Mesothelial cell of epicardium (in vitro differentiated cells): ENCODE results near the gene UGT1A10. TPM values are rescaled to one million over a fixed set of nuclear protein-coding genes. Genes with fewer than 3 reads are reported as not detected.

Source experiments
- DNase-seq, 2 experiments: peaks; one replicate each; pipeline ENCODE4 v3.0.0; 2021; ENCODE audit warnings: low spot score in 2 of 2; ENCODE audit not compliant: unreplicated experiment in 2 of 2
- H3K27ac Mint-ChIP-seq: 2 replicates; pipeline ENCODE4 v1.8.0; 2021; ENCODE audit warnings: mixed read lengths
- H3K27me3 Mint-ChIP-seq: 2 replicates; pipeline ENCODE4 v1.8.0; 2021; ENCODE audit warnings: low read depth, mixed read lengths
- H3K36me3 Mint-ChIP-seq: 2 replicates; pipeline ENCODE4 v1.8.0; 2021; ENCODE audit warnings: mixed read lengths
- H3K4me1 Mint-ChIP-seq: 2 replicates; pipeline ENCODE4 v1.8.0; 2021; ENCODE audit warnings: mixed read lengths
- H3K4me3 Mint-ChIP-seq: 2 replicates; pipeline ENCODE4 v1.8.0; 2021; ENCODE audit warnings: mild to moderate bottlenecking, moderate library complexity, mixed read lengths
- H3K9me3 Mint-ChIP-seq: 2 replicates; pipeline ENCODE4 v1.8.0; 2021; ENCODE audit warnings: mixed read lengths
- total RNA-seq: library from RNA; stranded (reverse); gene quantifications from 3 replicates; pipeline ENCODE4 v1.2.1, GENCODE V29; 2021
- TF ChIP-seq, protein P1 (sequence below): fragments of 200-600 bp; sonication (generic); IDR thresholded peaks from one replicate; pipeline ENCODE4 v1.5.0; 2021; ENCODE audit warnings: antibody characterized with exemption; ENCODE audit not compliant: unreplicated experiment

UGT1A10 gene
- total RNA-seq, 1 donor from 2014 or later, result not detected

DNA sequence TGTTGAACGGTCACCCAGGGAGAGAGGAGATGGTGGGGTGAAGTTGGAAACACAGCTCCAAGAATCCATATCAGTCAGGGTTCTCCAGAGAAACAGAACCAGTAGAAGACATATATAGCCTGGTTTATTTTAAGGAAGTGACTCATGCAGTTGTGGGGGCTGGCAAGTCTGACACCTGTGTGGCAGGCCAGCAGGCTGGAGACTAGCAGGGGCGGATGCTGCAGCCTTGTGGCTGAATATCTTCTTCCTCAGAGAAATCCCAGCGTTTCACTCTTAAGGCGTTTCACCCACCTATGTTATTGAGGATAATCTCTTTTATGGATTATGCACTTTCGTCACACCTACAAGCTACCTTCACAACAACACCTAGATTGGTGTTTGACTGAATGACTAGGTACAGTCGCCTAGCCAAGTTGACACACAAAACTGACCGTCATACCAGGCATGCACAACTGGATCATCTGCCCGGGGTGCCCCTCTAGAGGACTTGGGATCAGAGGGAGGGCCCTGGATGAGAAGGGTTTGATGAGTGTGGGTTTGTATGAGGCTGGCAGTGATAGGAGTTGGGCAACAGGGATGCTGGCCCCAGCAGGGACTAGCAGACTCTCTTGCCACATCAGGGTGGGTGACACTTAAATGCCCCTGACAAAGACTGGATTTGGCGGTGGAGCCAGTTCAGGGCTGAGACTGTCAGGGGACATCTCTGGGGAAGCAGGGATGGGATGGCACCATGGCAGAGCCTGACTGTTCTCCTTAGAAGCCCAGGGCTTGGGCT, 165.3 kb downstream of the UGT1A10 start:
- H3K27ac Mint-ChIP-seq, result no peak overlapping the region
- TF ChIP-seq, protein P1, sequence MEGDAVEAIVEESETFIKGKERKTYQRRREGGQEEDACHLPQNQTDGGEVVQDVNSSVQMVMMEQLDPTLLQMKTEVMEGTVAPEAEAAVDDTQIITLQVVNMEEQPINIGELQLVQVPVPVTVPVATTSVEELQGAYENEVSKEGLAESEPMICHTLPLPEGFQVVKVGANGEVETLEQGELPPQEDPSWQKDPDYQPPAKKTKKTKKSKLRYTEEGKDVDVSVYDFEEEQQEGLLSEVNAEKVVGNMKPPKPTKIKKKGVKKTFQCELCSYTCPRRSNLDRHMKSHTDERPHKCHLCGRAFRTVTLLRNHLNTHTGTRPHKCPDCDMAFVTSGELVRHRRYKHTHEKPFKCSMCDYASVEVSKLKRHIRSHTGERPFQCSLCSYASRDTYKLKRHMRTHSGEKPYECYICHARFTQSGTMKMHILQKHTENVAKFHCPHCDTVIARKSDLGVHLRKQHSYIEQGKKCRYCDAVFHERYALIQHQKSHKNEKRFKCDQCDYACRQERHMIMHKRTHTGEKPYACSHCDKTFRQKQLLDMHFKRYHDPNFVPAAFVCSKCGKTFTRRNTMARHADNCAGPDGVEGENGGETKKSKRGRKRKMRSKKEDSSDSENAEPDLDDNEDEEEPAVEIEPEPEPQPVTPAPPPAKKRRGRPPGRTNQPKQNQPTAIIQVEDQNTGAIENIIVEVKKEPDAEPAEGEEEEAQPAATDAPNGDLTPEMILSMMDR, result no peak
- H3K4me3 Mint-ChIP-seq, result no peak overlapping the region
- H3K27me3 Mint-ChIP-seq, result peaks cover 33% of the 10 kb centered on the region
- no peaks in the 10 kb centered on the region for H3K36me3 Mint-ChIP-seq
- DNase-seq, result peak; percentile 6 to 14
- H3K9me3 Mint-ChIP-seq, result peaks cover 6% of the 10 kb centered on the region
- H3K4me1 Mint-ChIP-seq, result no peaks in the 10 kb centered on the region

DNA sequence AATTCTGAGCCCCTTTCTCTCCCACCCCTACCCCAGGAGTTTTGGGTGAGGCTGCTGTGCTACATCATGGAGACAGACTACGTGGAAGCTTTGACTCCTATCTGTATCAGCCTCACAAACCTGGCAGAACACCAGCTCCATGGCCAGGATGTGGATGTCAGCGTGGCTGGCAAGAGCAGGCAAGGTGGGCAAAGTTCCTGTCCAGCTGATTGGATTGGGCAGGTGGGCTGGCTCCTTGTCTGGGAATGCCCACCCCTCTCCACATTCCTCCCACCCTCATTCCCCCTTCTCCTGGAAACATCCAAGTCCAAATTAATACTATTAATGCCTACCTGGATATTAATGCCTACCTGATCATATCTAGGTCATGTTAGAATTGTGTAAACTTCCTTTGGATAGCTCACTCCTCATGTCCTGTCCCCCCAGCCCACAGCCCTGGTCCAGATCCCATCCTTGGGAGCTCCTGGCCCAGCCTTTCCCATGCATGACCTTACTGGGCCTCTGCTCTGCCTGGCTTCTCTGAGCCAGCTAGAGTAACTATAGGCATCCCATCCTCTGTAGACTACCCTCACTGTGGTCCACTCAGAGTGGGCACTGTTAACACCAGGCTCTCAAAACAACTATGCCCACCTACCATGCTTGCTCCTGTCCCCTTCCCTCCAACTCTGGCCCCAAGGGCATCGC, 166.0 kb downstream of the UGT1A10 start:
- Mint-ChIP-seq H3K4me1 (no peaks in the 10 kb centered on the region), H3K36me3 (no peaks in the 10 kb centered on the region), H3K9me3 (peaks cover 6% of the 10 kb centered on the region), H3K27me3 (peaks cover 33% of the 10 kb centered on the region), H3K27ac (no peak overlapping the region), H3K4me3 (no peak overlapping the region)
- TF ChIP-seq, protein P1, result no peak
- DNase-seq, result no peak

DNA sequence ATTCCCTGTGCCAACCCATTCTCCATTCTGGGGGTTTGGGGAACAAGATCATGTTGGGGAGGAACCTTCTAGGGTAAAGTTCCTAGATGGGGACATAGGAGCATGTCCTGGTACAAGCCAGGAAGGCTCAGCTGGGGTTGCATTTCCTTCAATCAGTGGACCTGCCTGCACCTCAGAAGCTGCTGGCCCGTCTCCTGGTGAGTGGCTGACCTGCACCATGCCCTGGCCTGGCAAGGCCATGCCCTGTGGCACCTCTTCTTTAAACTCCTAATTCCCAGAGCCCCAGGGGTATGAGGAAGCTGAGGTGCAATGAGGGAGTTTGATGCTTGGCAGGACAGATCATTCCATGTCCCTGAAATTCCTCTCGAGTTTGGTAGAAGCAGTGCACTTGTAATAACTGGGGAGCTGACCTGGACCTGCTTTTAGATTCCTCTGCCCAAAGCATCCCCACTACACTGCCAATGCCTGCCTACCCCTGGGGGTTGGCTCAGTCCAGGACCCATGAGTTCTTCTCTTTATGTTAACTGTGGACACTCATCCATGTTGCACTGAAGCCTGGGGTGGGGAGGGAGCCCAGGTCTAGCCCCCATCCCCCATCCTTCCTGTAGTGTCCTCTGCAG, 167.2 kb downstream of the UGT1A10 start:
- peak in 1 of 2 experiments; percentile 29 for DNase-seq
- H3K36me3 Mint-ChIP-seq, result no peaks in the 10 kb centered on the region
- peaks cover 37% of the 10 kb centered on the region for H3K27me3 Mint-ChIP-seq
- H3K4me3 Mint-ChIP-seq, result no peak overlapping the region
- TF ChIP-seq, protein P1, result no peak
- no peaks in the 10 kb centered on the region for H3K4me1 Mint-ChIP-seq
- H3K27ac Mint-ChIP-seq, result no peak overlapping the region
- H3K9me3 Mint-ChIP-seq, result peaks cover 6% of the 10 kb centered on the region

DNA sequence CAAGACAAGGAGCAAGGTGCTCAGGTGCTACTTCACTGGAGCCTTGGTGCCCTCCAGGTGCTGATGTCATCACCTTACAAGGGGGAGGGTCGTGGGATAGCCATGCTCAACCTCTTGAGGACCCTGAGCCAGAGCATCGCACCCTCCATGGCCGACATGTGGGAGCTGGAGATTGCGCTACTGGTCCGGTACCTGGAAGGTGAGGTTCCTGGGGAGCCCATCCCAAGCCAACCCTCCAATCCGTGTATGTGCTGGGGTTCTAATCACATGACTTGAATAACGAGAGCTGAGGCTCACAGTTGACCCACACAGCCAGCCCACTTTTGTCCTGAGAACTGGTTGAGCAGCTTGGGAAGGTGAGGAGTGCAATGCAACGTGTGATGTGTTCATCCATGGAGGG, 167.7 kb downstream of the UGT1A10 start:
- DNase-seq, result peak in 1 of 2 experiments; percentile 31
- H3K9me3 Mint-ChIP-seq, result peaks cover 6% of the 10 kb centered on the region
- H3K27me3 Mint-ChIP-seq, result peaks cover 40% of the 10 kb centered on the region
- no peaks in the 10 kb centered on the region for H3K36me3 Mint-ChIP-seq
- no peak overlapping the region for H3K4me3 Mint-ChIP-seq
- H3K4me1 Mint-ChIP-seq, result no peaks in the 10 kb centered on the region
- TF ChIP-seq, protein P1, result no peak
- no peak overlapping the region for H3K27ac Mint-ChIP-seq

DNA sequence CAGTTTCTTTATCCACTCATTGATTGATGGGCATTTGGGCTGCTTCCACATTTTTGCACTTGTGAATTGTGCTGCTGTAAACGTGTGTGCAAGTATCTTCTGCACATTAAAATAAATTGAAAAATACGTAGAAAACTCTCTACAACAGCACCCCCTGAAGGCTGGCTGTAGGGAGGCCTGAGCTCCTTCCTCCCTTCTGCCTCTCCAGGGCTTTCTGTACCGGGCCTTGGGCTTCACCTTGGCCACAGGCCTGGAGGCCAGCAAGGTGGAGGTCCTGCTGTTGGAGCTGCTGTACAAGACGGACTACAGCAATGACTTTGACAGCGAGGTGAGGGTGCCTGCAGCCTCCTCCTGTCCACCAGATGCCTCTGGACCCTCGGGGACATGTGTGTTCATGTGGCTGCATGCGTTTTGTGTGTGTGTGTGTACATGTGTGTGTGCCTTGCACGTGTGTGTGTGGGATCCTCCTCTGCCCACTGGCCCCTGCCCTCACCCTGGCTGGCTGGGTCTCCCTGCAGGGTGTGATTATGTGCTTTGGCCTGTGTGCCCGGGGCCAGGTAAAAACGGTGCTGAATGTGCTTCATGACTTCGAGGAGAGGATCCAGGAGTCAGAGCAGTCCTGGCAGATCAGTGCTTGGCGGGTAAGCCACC, 171.1 kb downstream of the UGT1A10 start:
- TF ChIP-seq, protein P1, result no peak
- Mint-ChIP-seq H3K36me3 (no peaks in the 10 kb centered on the region), H3K9me3 (no peaks in the 10 kb centered on the region), H3K27ac (no peak overlapping the region), H3K4me3 (no peak overlapping the region), H3K4me1 (no peaks in the 10 kb centered on the region), H3K27me3 (peaks cover 59% of the 10 kb centered on the region)
- DNase-seq, result peak in 1 of 2 experiments; percentile 25
